Prostate gland (tissue), 2 donors: ENCODE results near the gene YY1AP1. TPM values are rescaled to one million over a fixed set of nuclear protein-coding genes. Genes with fewer than 3 reads are reported as not detected.
"Not testable (repeated sequence)": the region's sequence is repeated elsewhere in the genome, so short reads cannot be mapped to it uniquely, and the experiment has no call there.

Experiments
- DNase-seq: peaks from one replicate; pipeline ENCODE4 v3.0.0-alpha.2; 2019; ENCODE audit warnings: low spot score
- H3K27ac ChIP-seq, 2 donors: fragments of 200-600 bp; sonication (generic); 2 replicates each; pipeline ENCODE4 v1.5.1; 2017 to 2019
- H3K27me3 ChIP-seq: fragments of 200-600 bp; sonication (generic); replicated peaks from 2 replicates; pipeline ENCODE4 v1.5.1; 2019; ENCODE audit not compliant: insufficient read depth
- H3K36me3 ChIP-seq, 2 donors: fragments of 200-600 bp; sonication (generic); 1 replicate in 1 of 2; 2 replicates in 1 of 2; pipeline versions ENCODE4 v1.5.1 to v1.8.1; 2017 to 2019
- H3K4me1 ChIP-seq: fragments of 200-600 bp; sonication (generic); replicated peaks from 2 replicates; pipeline ENCODE4 v1.5.1; 2019
- H3K4me3 ChIP-seq, 2 donors: fragments of 200-600 bp; sonication (generic); 2 replicates each; pipeline ENCODE4 v1.5.1; 2017 to 2019
- H3K9me3 ChIP-seq: fragments of 200-600 bp; sonication (generic); 2 replicates; pipeline ENCODE4 v1.5.1; 2017
- CTCF ChIP-seq, 4 experiments: fragments of 200-600 bp in 2 of 4; fragments of 450-650 bp in 2 of 4; sonication (generic) in 2 of 4; IDR thresholded peaks; 1 replicate in 3 of 4; 2 replicates in 1 of 4; pipeline ENCODE4 v1.5.1; 2016 to 2019; ENCODE audit warnings: antibody characterized with exemption in 4 of 4, mild to moderate bottlenecking in 2 of 4, moderate library complexity in 2 of 4
- POLR2A ChIP-seq: fragments of 450-650 bp; IDR thresholded peaks from one replicate; pipeline ENCODE4 v1.6.1; 2016; ENCODE audit warnings: antibody characterized with exemption, mild to moderate bottlenecking
- POLR2AphosphoS5 ChIP-seq: sonication (generic); formaldehyde crosslinking; IDR thresholded peaks from one replicate; pipeline ENCODE4 v1.6.1; 2017; ENCODE audit warnings: antibody characterized with exemption
- WGBS: methylation state at CpG from one replicate; pipeline ENCODE4 v1.1.5; 2018; 5-methylcytosine and 5-hydroxymethylcytosine counted together
- intact Hi-C: fragments of 100-400 bp; cut with DNase I; formaldehyde crosslinking; loops from one replicate; pipeline ENCODE4 v1.14.2; 2022
- total RNA-seq, 2 donors: library from RNA; depleted of rRNA; stranded (reverse); fragments of >200 nt; gene quantifications; one replicate each; pipeline ENCODE4 v1.1.0, GENCODE V29; 2016

Gene YY1AP1
- total RNA-seq, 2 donors from 2014 or later = 63.4 to 121 TPM

GRCh38 chr1:155678027-155678426, 10.5 kb downstream of the YY1AP1 start:
- Histone ChIP-seq H3K4me3 (no peak overlapping the region), H3K4me1 (no peaks in the 10 kb centered on the region), H3K27ac (no peak overlapping the region), H3K9me3 (no peaks in the 10 kb centered on the region), H3K27me3 (no peaks in the 10 kb centered on the region), H3K36me3 (peaks cover 0 to 18% of the 10 kb centered on the region in 2 donors)
- TF ChIP-seq POLR2AphosphoS5 = no peak
- TF ChIP-seq CTCF (IDR thresholded peaks at IDR 0.05) = no peak
- no peak for TF ChIP-seq POLR2A
- intact Hi-C loops = no loop called here
- 69% methylated on average over 4 of the region's 4 CpGs for WGBS
- DNase-seq = no peak

- H3K36me3 ChIP-seq = peaks cover 7 to 26% of the 10 kb centered on the region in 2 donors
- H3K4me1 ChIP-seq = no peaks in the 10 kb centered on the region
- no peaks in the 10 kb centered on the region for H3K9me3 ChIP-seq
- intact Hi-C loops = no loop called here
- no peak for TF ChIP-seq POLR2AphosphoS5
- no peak for TF ChIP-seq CTCF (IDR thresholded peaks at IDR 0.05)
- no peak for TF ChIP-seq POLR2A
- DNase-seq = no peak
- 87% methylated on average over 6 of the region's 6 CpGs for WGBS
- no peak overlapping the region for H3K27ac ChIP-seq
- H3K4me3 ChIP-seq = no peak overlapping the region
- H3K27me3 ChIP-seq = no peaks in the 10 kb centered on the region
These were observed 15.6 kb downstream of the YY1AP1 start for GRCh38 chr1:155673003-155673402.

GRCh38 chr1:155671750-155672149, 16.8 kb downstream of the YY1AP1 start:
- no peak overlapping the region for H3K27ac ChIP-seq
- H3K36me3 ChIP-seq = peaks cover 7 to 33% of the 10 kb centered on the region in 2 donors
- H3K4me3 ChIP-seq = no peak overlapping the region
- DNase-seq = no peak
- TF ChIP-seq POLR2AphosphoS5 (no peak), CTCF (IDR thresholded peaks at IDR 0.05) (no peak), POLR2A (no peak)
- intact Hi-C loops = no loop called here
- WGBS = 85% methylated on average over 4 of the region's 4 CpGs
- H3K27me3 ChIP-seq = no peaks in the 10 kb centered on the region
- H3K9me3 ChIP-seq = no peaks in the 10 kb centered on the region
- H3K4me1 ChIP-seq = no peaks in the 10 kb centered on the region

- peaks cover 7 to 33% of the 10 kb centered on the region in 2 donors for H3K36me3 ChIP-seq
These were observed 19.1 kb downstream of the YY1AP1 start for GRCh38 chr1:155669233-155670162.

GRCh38 chr1:155661239-155661638, 27.3 kb downstream of the YY1AP1 start:
- peaks cover 0 to 15% of the 10 kb centered on the region in 2 donors for H3K36me3 ChIP-seq
- H3K4me1 ChIP-seq, H3K27ac ChIP-seq, intact Hi-C loops, H3K4me3 ChIP-seq, H3K27me3 ChIP-seq, H3K9me3 ChIP-seq, DNase-seq: not testable (repeated sequence)
- 95% methylated on average over 4 of the region's 4 CpGs for WGBS

More at GRCh38 chr1:155669233-155670162, 19.1 kb downstream of the YY1AP1 start:
- Histone ChIP-seq H3K9me3 (no peaks in the 10 kb centered on the region), H3K4me3 (no peak overlapping the region), H3K27me3 (no peaks in the 10 kb centered on the region), H3K4me1 (no peaks in the 10 kb centered on the region), H3K27ac (no peak overlapping the region)
- no peak for TF ChIP-seq CTCF (IDR thresholded peaks at IDR 0.05)
- no peak for TF ChIP-seq POLR2AphosphoS5
- TF ChIP-seq POLR2A = no peak
- WGBS = 95% methylated on average over 5 of the region's 5 CpGs
- intact Hi-C loops = no loop called here
- DNase-seq = no peak
